Stomach (tissue), 4 donors: ENCODE results near the gene CLASRP.

Experiments
- POLR2A ChIP-seq, 4 donors: fragments of 450-650 bp; IDR thresholded peaks; one replicate each; pipeline ENCODE4 v1.6.1; 2016; ENCODE audit warnings: antibody characterized with exemption in 4 of 4, control low read depth in 2 of 4, mild to moderate bottlenecking in 1 of 4, moderate library complexity in 1 of 4
- TF ChIP-seq, protein P1 (sequence below), 7 experiments: fragments of 450-650 bp in 4 of 7; fragments of 200-600 bp in 3 of 7; sonication (generic) in 3 of 7; IDR thresholded peaks; one replicate each; pipeline ENCODE4 v1.5.1; 2016 to 2019; ENCODE audit warnings: antibody characterized with exemption in 7 of 7, control low read depth in 2 of 7, mild to moderate bottlenecking in 1 of 7

DNA sequence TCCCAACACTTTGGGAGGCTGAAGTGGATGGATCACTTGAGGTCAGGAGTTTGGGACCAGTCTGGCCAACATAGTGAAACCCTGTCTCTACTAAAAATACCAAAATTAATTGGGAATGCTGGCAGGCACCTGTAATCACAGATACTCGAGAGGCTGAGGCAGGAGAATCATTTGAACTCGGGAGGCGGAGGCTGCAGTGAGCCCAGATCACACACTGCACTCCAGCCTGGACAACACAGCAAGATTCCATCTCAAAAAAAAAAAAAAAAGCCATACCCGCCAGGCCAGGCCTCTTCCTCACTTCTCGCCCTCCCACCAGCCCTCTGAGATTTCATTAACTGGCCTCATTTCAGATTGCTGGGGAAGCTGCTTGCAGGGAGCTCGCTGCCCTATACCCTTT, 45.3 kb upstream of the CLASRP start:
- no peak for TF ChIP-seq POLR2A (IDR thresholded peaks at IDR 0.05)
- TF ChIP-seq, protein P1, sequence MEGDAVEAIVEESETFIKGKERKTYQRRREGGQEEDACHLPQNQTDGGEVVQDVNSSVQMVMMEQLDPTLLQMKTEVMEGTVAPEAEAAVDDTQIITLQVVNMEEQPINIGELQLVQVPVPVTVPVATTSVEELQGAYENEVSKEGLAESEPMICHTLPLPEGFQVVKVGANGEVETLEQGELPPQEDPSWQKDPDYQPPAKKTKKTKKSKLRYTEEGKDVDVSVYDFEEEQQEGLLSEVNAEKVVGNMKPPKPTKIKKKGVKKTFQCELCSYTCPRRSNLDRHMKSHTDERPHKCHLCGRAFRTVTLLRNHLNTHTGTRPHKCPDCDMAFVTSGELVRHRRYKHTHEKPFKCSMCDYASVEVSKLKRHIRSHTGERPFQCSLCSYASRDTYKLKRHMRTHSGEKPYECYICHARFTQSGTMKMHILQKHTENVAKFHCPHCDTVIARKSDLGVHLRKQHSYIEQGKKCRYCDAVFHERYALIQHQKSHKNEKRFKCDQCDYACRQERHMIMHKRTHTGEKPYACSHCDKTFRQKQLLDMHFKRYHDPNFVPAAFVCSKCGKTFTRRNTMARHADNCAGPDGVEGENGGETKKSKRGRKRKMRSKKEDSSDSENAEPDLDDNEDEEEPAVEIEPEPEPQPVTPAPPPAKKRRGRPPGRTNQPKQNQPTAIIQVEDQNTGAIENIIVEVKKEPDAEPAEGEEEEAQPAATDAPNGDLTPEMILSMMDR (IDR thresholded peaks at IDR 0.05) = no peak
